ENCODE measurements around the gene KCNC4.

The KCNC4 gene

GRCh38 chr1:110209715-110210603 is at the start of gene KCNC4:
TSS of gene KCNC4 (plus strand) at chr1:110210314. CDS start at chr1:110211500, 1,186 bp downstream.
- peak; percentile 85 for DNase-seq (ENCODE audit: low read depth)

GRCh38 chr1:110160538-110161100 is 49.5 kb upstream of the KCNC4 start:
- no peak for DNase-seq (ENCODE audit: low read depth)

GRCh38 chr1:110161165-110161564 is 48.9 kb upstream of the KCNC4 start:
- DNase-seq (ENCODE audit: low read depth), result no peak

GRCh38 chr1:110161849-110162248 is 48.3 kb upstream of the KCNC4 start:
- DNase-seq (ENCODE audit: low read depth), result no peak

- no peak for DNase-seq (ENCODE audit: low read depth)
Measured at GRCh38 chr1:110163591-110163990, 46.5 kb upstream of the KCNC4 start.

GRCh38 chr1:110164725-110165350 is 45.3 kb upstream of the KCNC4 start:
- DNase-seq (ENCODE audit: low read depth), result no peak

- no peak for DNase-seq (ENCODE audit: low read depth)
Measured at GRCh38 chr1:110165761-110166231, 44.3 kb upstream of the KCNC4 start.

- no peak for DNase-seq (ENCODE audit: low read depth)
Measured at GRCh38 chr1:110166861-110167260, 43.3 kb upstream of the KCNC4 start.

GRCh38 chr1:110170766-110171733 is 39.1 kb upstream of the KCNC4 start:
- DNase-seq (ENCODE audit: low read depth), result no peak

GRCh38 chr1:110172001-110172400 is 38.1 kb upstream of the KCNC4 start:
- DNase-seq (ENCODE audit: low read depth), result no peak

- peak; percentile 85 for DNase-seq (ENCODE audit: low read depth)
Measured at GRCh38 chr1:110173466-110174105, 36.5 kb upstream of the KCNC4 start.

- DNase-seq (ENCODE audit: low read depth), result peak; percentile 55
Measured at GRCh38 chr1:110174961-110175360, 35.2 kb upstream of the KCNC4 start.

- DNase-seq (ENCODE audit: low read depth), result peak; percentile 11
Measured at GRCh38 chr1:110176299-110176956, 33.7 kb upstream of the KCNC4 start.

- no peak for DNase-seq (ENCODE audit: low read depth)
Measured at GRCh38 chr1:110177775-110178174, 32.3 kb upstream of the KCNC4 start.

GRCh38 chr1:110183642-110184167 is 26.4 kb upstream of the KCNC4 start:
- DNase-seq (ENCODE audit: low read depth), result no peak

- no peak for DNase-seq (ENCODE audit: low read depth)
Measured at GRCh38 chr1:110184446-110184845, 25.7 kb upstream of the KCNC4 start.

- DNase-seq (ENCODE audit: low read depth), result no peak
Measured at GRCh38 chr1:110185181-110185580, 24.9 kb upstream of the KCNC4 start.

- no peak for DNase-seq (ENCODE audit: low read depth)
Measured at GRCh38 chr1:110186558-110186957, 23.6 kb upstream of the KCNC4 start.

GRCh38 chr1:110187139-110187890 is 22.8 kb upstream of the KCNC4 start:
- peak; percentile 75 for DNase-seq (ENCODE audit: low read depth)

Measured in EH (cell line).